ENCODE data around the gene SMC5.

Gene SMC5

GRCh38 chr9:70260606-70261005, 1.8 kb downstream of the SMC5 start (continued):
- TF ChIP-seq, protein P1, sequence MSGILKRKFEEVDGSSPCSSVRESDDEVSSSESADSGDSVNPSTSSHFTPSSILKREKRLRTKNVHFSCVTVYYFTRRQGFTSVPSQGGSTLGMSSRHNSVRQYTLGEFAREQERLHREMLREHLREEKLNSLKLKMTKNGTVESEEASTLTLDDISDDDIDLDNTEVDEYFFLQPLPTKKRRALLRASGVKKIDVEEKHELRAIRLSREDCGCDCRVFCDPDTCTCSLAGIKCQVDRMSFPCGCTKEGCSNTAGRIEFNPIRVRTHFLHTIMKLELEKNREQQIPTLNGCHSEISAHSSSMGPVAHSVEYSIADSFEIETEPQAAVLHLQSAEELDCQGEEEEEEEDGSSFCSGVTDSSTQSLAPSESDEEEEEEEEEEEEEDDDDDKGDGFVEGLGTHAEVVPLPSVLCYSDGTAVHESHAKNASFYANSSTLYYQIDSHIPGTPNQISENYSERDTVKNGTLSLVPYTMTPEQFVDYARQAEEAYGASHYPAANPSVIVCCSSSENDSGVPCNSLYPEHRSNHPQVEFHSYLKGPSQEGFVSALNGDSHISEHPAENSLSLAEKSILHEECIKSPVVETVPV (CRISPR knock-in tag; IDR thresholded peaks at IDR 0.05): no peak
- TF ChIP-seq ISL1 (CRISPR knock-in tag; IDR thresholded peaks at IDR 0.05): no peak
- TF ChIP-seq POU6F1 (CRISPR knock-in tag; IDR thresholded peaks at IDR 0.05; ENCODE audit: borderline replicate concordance, low read depth): no peak
- TF ChIP-seq PPARA (CRISPR knock-in tag; IDR thresholded peaks at IDR 0.05; ENCODE audit: borderline replicate concordance): no peak
- TF ChIP-seq RARB (CRISPR knock-in tag; IDR thresholded peaks at IDR 0.05): no peak
- no peak for TF ChIP-seq TCF4 (CRISPR knock-in tag; IDR thresholded peaks at IDR 0.05; ENCODE audit: borderline replicate concordance)
- TF ChIP-seq ZNF70 (CRISPR knock-in tag; IDR thresholded peaks at IDR 0.05): no peak
- no peak for TF ChIP-seq ZFP30 (CRISPR knock-in tag; IDR thresholded peaks at IDR 0.05)
- no peak for TF ChIP-seq TOX (CRISPR knock-in tag; IDR thresholded peaks at IDR 0.05; ENCODE audit: borderline replicate concordance)
- no peak for TF ChIP-seq OSR1 (CRISPR knock-in tag; IDR thresholded peaks at IDR 0.05)
- no peak for TF ChIP-seq CSDC2 (CRISPR knock-in tag; IDR thresholded peaks at IDR 0.05)
- TF ChIP-seq ZC3H10 (CRISPR knock-in tag; IDR thresholded peaks at IDR 0.05): no peak
- no peak for TF ChIP-seq ARNTL (CRISPR knock-in tag; IDR thresholded peaks at IDR 0.05; ENCODE audit: borderline replicate concordance, low read depth)
- TF ChIP-seq BACH2 (CRISPR knock-in tag; IDR thresholded peaks at IDR 0.05; ENCODE audit: borderline replicate concordance): no peak

- no peak for ATAC-seq
Measured at GRCh38 chr9:70261131-70261870, 2.5 kb downstream of the SMC5 start.

More at GRCh38 chr9:70261131-70261870, 2.5 kb downstream of the SMC5 start:
- TF ChIP-seq PPARA (CRISPR knock-in tag; IDR thresholded peaks at IDR 0.05; ENCODE audit: borderline replicate concordance): no peak
- TF ChIP-seq RARB (CRISPR knock-in tag; IDR thresholded peaks at IDR 0.05): no peak
- TF ChIP-seq CSDC2 (CRISPR knock-in tag; IDR thresholded peaks at IDR 0.05): no peak
- TF ChIP-seq ZNF70 (CRISPR knock-in tag; IDR thresholded peaks at IDR 0.05): no peak
- TF ChIP-seq TCF4 (CRISPR knock-in tag; IDR thresholded peaks at IDR 0.05; ENCODE audit: borderline replicate concordance): no peak
- TF ChIP-seq ZNF8 (CRISPR knock-in tag; IDR thresholded peaks at IDR 0.05): no peak
- no peak for TF ChIP-seq TOX (CRISPR knock-in tag; IDR thresholded peaks at IDR 0.05; ENCODE audit: borderline replicate concordance)
- no peak for TF ChIP-seq ARNTL (CRISPR knock-in tag; IDR thresholded peaks at IDR 0.05; ENCODE audit: borderline replicate concordance, low read depth)
- TF ChIP-seq ZFP3 (CRISPR knock-in tag; IDR thresholded peaks at IDR 0.05): no peak
- no peak for TF ChIP-seq BACH2 (CRISPR knock-in tag; IDR thresholded peaks at IDR 0.05; ENCODE audit: borderline replicate concordance)
- TF ChIP-seq POU6F1 (CRISPR knock-in tag; IDR thresholded peaks at IDR 0.05; ENCODE audit: borderline replicate concordance, low read depth): no peak
- no peak for TF ChIP-seq GLIS3 (CRISPR knock-in tag; IDR thresholded peaks at IDR 0.05)
- TF ChIP-seq, protein P2, sequence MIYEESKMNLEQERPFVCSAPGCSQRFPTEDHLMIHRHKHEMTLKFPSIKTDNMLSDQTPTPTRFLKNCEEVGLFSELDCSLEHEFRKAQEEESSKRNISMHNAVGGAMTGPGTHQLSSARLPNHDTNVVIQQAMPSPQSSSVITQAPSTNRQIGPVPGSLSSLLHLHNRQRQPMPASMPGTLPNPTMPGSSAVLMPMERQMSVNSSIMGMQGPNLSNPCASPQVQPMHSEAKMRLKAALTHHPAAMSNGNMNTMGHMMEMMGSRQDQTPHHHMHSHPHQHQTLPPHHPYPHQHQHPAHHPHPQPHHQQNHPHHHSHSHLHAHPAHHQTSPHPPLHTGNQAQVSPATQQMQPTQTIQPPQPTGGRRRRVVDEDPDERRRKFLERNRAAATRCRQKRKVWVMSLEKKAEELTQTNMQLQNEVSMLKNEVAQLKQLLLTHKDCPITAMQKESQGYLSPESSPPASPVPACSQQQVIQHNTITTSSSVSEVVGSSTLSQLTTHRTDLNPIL (CRISPR knock-in tag; IDR thresholded peaks at IDR 0.05; ENCODE audit: low read depth): no peak
- TF ChIP-seq ISL1 (CRISPR knock-in tag; IDR thresholded peaks at IDR 0.05): no peak
- no peak for TF ChIP-seq OSR1 (CRISPR knock-in tag; IDR thresholded peaks at IDR 0.05)
- TF ChIP-seq, protein P3, sequence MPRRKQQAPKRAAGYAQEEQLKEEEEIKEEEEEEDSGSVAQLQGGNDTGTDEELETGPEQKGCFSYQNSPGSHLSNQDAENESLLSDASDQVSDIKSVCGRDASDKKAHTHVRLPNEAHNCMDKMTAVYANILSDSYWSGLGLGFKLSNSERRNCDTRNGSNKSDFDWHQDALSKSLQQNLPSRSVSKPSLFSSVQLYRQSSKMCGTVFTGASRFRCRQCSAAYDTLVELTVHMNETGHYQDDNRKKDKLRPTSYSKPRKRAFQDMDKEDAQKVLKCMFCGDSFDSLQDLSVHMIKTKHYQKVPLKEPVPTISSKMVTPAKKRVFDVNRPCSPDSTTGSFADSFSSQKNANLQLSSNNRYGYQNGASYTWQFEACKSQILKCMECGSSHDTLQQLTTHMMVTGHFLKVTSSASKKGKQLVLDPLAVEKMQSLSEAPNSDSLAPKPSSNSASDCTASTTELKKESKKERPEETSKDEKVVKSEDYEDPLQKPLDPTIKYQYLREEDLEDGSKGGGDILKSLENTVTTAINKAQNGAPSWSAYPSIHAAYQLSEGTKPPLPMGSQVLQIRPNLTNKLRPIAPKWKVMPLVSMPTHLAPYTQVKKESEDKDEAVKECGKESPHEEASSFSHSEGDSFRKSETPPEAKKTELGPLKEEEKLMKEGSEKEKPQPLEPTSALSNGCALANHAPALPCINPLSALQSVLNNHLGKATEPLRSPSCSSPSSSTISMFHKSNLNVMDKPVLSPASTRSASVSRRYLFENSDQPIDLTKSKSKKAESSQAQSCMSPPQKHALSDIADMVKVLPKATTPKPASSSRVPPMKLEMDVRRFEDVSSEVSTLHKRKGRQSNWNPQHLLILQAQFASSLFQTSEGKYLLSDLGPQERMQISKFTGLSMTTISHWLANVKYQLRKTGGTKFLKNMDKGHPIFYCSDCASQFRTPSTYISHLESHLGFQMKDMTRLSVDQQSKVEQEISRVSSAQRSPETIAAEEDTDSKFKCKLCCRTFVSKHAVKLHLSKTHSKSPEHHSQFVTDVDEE (CRISPR knock-in tag; IDR thresholded peaks at IDR 0.05): no peak

Data from SK-N-SH treated with all-trans-retinoic acid at 6 μM for 48 hours (cell line).